NCI-H2227 (cell line): Measurements from ENCODE around the gene POLR1G.

Experiments used
- DNase-seq: peaks from one replicate; lab custom pipeline; 2025; ENCODE audit not compliant: unreplicated experiment; lab: John Stamatoyannopoulos, UW

The POLR1G gene

GRCh38 chr19:45443462-45444317 lies 37.2 kb downstream of the POLR1G start:
- DNase-seq, result peak; percentile 85

- peak; percentile 82 for DNase-seq
These were observed 38.0 kb downstream of the POLR1G start for GRCh38 chr19:45444318-45445041.

- no peak for DNase-seq
These were observed 38.7 kb downstream of the POLR1G start for GRCh38 chr19:45445139-45445538.

GRCh38 chr19:45446295-45446694 lies 39.9 kb downstream of the POLR1G start:
- DNase-seq, result peak; percentile 24

- DNase-seq, result no peak
These were observed 40.5 kb downstream of the POLR1G start for GRCh38 chr19:45446944-45447343.

- DNase-seq, result no peak
These were observed 41.9 kb downstream of the POLR1G start for GRCh38 chr19:45448425-45448756.

- no peak for DNase-seq
These were observed 42.4 kb downstream of the POLR1G start for GRCh38 chr19:45448887-45449299.

GRCh38 chr19:45450012-45450333 lies 43.5 kb downstream of the POLR1G start:
- no peak for DNase-seq

GRCh38 chr19:45451131-45451849 lies 44.8 kb downstream of the POLR1G start:
- DNase-seq, result peak; percentile 32

- DNase-seq, result no peak
These were observed 45.5 kb downstream of the POLR1G start for GRCh38 chr19:45451850-45452387.

- no peak for DNase-seq
These were observed 49.5 kb downstream of the POLR1G start for GRCh38 chr19:45455707-45456499.

GRCh38 chr19:45456500-45456815 lies 50.0 kb downstream of the POLR1G start:
- no peak for DNase-seq

GRCh38 chr19:45457776-45458175 lies 51.3 kb downstream of the POLR1G start:
- DNase-seq, result no peak
